Suppressor macrophage treated with lipopolysaccharide for 4 hours (primary cell): Measurements from ENCODE around the gene MYCBP.
A peak's percentile ranks its signal among the peaks of the same experiment; 100 is the strongest.

ENCODE experiments used
- DNase-seq: peaks from one replicate; pipeline ENCODE4 v3.0.0-alpha.2; 2020

The MYCBP gene

DNA sequence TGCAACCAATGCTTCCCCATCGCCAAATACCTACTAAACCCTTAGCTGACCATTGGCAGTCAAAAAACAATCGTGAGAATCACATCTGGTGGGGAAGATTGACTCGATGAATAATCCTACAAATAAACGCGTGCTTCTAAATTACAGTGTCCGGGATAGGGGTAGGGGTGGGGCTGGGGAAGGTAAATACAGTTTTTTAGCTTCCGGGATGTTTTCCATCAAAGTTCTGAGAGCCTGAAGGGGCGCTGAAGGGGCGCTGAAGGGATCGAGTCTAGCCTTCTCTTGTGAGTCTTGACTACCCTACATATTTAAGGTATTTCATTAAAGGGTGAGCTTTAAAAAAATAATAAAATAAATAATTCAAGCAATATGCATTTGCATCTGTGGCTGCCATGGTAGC, 54.1 kb downstream of the MYCBP start:
- DNase-seq = no peak

DNA sequence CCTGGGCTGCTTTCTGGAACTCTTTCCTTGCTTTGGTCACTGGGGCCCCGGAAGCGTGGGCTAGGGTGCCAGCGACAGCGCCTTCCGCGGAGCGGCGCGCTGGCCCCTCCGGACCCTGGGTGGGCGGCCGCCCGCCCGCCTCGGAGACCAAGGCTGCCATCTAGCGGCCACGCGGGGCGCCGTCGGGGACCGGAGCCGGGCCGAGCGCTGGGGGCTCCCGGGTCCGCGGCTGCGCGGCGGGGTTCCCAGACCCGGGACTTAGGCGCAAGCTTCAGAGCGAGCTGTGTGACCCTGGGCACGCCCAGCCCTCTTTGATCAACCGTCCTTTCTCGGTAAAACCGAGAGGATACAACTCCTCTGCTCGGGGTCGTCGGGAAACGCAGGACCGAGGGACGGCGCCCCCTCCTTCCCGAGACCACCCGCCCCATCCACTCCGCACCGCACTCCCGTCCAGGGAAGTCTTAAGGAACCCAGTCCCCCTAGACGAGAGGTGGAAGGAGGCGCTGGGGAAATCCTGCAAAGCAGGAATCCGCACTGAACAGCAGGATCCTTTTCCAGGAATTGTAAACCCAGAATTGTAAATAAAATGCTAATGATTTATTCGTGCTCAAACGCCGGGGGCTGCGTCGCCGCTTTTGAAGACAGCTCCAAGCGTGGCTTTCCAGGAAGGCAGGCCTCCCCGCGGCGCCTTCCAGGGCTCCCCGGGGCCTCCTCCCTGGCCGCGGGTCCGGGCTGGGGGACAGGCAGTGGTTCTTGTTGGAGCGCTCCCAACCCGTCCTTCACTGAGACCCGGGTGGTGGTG, 54.8 kb downstream of the MYCBP start:
- DNase-seq = peak; percentile 45

DNA sequence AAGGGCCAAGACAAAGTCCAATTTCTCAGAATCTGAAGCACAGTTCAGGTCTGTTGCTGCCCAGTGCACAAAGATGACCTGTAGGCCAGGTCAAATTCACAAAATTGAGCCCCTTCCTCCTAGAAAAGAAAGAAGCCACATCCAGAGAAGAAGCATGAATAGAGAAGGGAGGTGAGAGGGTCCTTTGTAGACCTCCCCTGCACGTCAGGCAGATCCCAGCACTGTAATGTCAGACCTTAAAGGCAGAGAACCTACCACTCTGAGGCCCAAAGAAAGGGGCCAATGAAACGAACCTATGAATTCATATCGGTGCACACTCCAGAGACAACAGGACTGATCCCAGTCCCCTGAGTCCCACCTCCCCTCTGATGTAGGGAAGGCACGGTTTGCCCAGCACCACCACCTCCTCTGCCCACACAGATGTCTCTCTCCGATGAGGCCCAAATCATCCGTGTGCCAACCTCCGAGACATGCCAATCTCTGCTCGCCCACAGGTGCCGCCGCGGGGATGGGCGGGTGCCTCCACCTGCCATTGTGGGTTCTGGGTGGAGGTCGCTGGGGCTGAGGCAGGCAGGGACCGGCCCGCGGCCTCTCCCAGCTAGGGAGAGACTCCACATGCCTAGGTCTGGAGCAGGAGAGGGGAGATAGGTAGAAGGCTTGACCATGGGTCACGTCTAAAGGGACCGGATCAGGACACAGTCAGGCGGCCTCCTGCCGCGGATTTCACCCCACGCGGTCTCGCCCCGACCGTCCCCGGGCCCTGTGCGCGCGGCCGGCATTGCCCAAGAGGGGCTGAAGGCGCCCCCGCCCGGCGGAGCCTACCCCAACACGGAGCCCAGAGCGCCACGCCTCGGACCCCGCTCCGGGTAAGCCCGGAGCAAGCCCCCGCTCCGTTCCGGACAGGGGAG, 55.6 kb downstream of the MYCBP start:
- no peak for DNase-seq

DNA sequence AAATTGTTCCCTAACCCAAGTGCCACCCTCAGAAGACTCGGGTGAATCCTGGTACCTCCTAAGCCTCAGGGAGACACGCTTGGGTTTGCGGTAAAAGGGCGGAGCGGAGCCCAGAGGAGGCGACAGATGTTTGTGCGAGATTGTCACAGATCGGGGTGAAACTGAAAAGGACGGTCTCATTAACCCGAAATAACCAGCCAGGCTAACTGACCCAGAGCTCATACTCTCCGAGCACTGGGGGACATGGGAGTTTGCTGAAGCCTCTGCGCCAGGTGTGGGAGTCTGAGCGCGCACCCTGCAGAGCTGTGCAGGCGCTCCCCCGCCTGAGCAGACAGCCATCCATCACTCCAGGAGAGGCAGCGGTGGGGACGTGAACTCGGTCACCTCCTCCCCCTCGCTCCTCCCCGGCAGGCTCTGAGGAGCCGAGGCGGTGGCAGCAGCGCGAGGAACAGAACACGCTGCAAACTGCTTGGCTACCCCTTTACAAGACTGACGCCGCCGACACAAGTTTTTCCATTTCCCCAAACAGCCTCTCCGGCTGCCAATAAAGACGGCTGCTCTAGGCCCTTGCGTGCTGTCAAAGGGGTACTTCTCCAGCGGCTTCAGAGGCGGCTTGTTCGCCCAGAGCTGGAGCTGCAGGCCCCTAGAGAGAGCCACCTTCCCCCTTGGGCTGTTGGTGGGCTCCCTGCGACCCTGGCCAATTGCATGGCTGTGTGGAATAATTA, 57.1 kb downstream of the MYCBP start:
- no peak for DNase-seq

DNA sequence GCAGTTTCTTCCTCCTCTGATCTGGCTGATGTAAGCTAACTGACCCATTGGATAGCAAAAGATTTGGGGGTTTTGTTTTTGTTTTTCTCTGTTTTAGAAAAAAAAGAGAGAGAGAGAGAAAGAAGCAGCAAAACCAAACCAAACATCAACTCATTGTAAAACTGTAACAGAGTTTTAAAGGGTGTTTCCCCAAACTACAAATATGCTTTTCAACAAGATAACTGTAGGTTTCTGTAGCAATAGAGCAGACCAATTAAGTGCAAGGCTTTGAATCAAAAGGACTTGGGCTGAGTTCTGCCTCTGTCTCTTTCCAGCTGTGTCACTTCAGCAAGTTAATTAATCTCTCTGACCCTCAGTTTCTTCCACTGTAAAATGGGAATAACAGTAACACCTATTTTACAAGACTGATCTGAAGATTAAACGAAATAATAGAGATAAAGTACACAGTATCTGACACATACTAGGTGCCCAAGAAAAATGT, 58.1 kb downstream of the MYCBP start:
- DNase-seq = no peak

DNA sequence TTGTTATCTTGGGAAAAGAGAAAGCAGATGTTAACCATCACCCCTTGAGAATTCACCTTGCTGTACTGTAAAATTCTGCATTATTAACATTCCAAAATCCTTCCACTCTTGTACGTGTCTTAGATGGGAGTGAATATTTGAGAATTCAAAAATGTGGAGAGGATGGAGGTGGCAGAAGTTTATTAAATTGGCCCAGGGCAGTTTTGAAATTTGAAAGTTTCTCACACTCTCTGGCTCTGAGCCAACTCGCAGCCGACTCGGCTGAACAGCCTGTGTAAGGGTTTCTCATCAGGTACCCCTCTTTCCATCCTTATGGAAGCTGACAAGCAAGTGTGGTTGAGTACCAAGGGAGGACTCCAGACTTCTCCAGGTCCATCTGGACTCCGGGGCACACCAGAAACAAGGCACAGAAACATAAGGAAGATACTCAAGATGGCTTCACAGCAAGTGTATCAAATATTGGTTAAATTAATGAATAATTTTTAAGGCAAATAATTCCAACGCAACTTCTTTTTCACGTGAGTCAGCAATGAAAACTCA, 58.6 kb downstream of the MYCBP start:
- no peak for DNase-seq

DNA sequence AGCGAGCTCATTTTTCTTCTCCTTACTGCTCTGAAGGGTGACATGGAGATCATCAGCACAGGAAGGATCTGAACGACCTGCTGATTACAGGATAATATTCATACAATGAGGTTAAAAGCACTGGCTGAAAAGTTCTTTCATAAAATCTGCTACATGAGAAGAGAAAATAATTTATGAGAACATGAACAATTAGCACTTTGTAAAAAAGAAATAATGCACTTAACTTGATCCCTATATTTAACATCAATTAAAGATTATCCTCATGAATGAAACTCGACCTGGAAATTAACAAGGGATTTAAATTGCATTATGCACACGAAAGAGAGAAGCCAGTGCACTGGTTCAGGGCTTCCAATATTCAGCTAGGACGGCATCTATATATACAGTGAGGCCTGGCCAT, 60.2 kb downstream of the MYCBP start:
- DNase-seq = no peak
